Measurements from ENCODE around the gene SNAP91.
A peak's percentile ranks its signal among the peaks of the same experiment; 100 is the strongest.
"Not testable (repeated sequence)": the region's sequence is repeated elsewhere in the genome, so short reads cannot be mapped to it uniquely, and the experiment has no call there.

SNAP91 gene

GRCh38 chr6:83708546-83708969 is 343 bp downstream of the SNAP91 start:
- H3K27ac ChIP-seq (ENCODE audit: low read length), result no peak overlapping the region
- H3K4me1 ChIP-seq (ENCODE audit: control insufficient read depth, low read depth, low read length), result peaks cover 4% of the 10 kb centered on the region
- no peak overlapping the region for H3K9ac ChIP-seq (ENCODE audit: low read length)
- no peaks in the 10 kb centered on the region for H3K36me3 ChIP-seq (ENCODE audit: control insufficient read depth, low read depth, low read length)
- peak overlapping the region; percentile 73 for H3K4me3 ChIP-seq (ENCODE audit: low read length)
- no peaks in the 10 kb centered on the region for H3K9me3 ChIP-seq (ENCODE audit: control insufficient read depth, low read depth, low read length)
- H3K27me3 ChIP-seq (ENCODE audit: control insufficient read depth, insufficient read depth, low read length), result peaks cover 44% of the 10 kb centered on the region

- H3K27me3 ChIP-seq (ENCODE audit: control insufficient read depth, insufficient read depth, low read length), result peaks cover 44% of the 10 kb centered on the region
- no peak overlapping the region for H3K9ac ChIP-seq (ENCODE audit: low read length)
- H3K4me3 ChIP-seq (ENCODE audit: low read length), result peak overlapping the region; percentile 73
- H3K27ac ChIP-seq (ENCODE audit: low read length), result no peak overlapping the region
- H3K4me1 ChIP-seq (ENCODE audit: control insufficient read depth, low read depth, low read length), result peaks cover 4% of the 10 kb centered on the region
- H3K36me3 ChIP-seq (ENCODE audit: control insufficient read depth, low read depth, low read length), result no peaks in the 10 kb centered on the region
- H3K9me3 ChIP-seq (ENCODE audit: control insufficient read depth, low read depth, low read length), result no peaks in the 10 kb centered on the region
These were observed 914 bp downstream of the SNAP91 start for GRCh38 chr6:83707829-83708545.

- peaks cover 17% of the 10 kb centered on the region for H3K27me3 ChIP-seq (ENCODE audit: control insufficient read depth, insufficient read depth, low read length)
- H3K9ac ChIP-seq (ENCODE audit: low read length), result no peak overlapping the region
- H3K4me1 ChIP-seq (ENCODE audit: control insufficient read depth, low read depth, low read length), result no peaks in the 10 kb centered on the region
- H3K9me3 ChIP-seq (ENCODE audit: control insufficient read depth, low read depth, low read length), result no peaks in the 10 kb centered on the region
- H3K4me3 ChIP-seq (ENCODE audit: low read length), result no peak overlapping the region
- H3K36me3 ChIP-seq (ENCODE audit: control insufficient read depth, low read depth, low read length), result no peaks in the 10 kb centered on the region
- no peak overlapping the region for H3K27ac ChIP-seq (ENCODE audit: low read length)
These were observed 6.2 kb downstream of the SNAP91 start for GRCh38 chr6:83702749-83703148.

GRCh38 chr6:83702077-83702476 is 6.8 kb downstream of the SNAP91 start:
- no peak overlapping the region for H3K4me3 ChIP-seq (ENCODE audit: low read length)
- no peaks in the 10 kb centered on the region for H3K36me3 ChIP-seq (ENCODE audit: control insufficient read depth, low read depth, low read length)
- peaks cover 11% of the 10 kb centered on the region for H3K27me3 ChIP-seq (ENCODE audit: control insufficient read depth, insufficient read depth, low read length)
- H3K4me1 ChIP-seq (ENCODE audit: control insufficient read depth, low read depth, low read length), result no peaks in the 10 kb centered on the region
- no peaks in the 10 kb centered on the region for H3K9me3 ChIP-seq (ENCODE audit: control insufficient read depth, low read depth, low read length)
- no peak overlapping the region for H3K9ac ChIP-seq (ENCODE audit: low read length)
- no peak overlapping the region for H3K27ac ChIP-seq (ENCODE audit: low read length)

- Histone ChIP-seq H3K4me3 (ENCODE audit: low read length) (no peak overlapping the region), H3K9ac (ENCODE audit: low read length) (no peak overlapping the region), H3K36me3 (ENCODE audit: control insufficient read depth, low read depth, low read length) (no peaks in the 10 kb centered on the region), H3K9me3 (ENCODE audit: control insufficient read depth, low read depth, low read length) (no peaks in the 10 kb centered on the region), H3K27me3 (ENCODE audit: control insufficient read depth, insufficient read depth, low read length) (no peaks in the 10 kb centered on the region), H3K27ac (ENCODE audit: low read length) (no peak overlapping the region), H3K4me1 (ENCODE audit: control insufficient read depth, low read depth, low read length) (no peaks in the 10 kb centered on the region)
These were observed 12.2 kb downstream of the SNAP91 start for GRCh38 chr6:83696674-83697073.

- H3K4me1 ChIP-seq (ENCODE audit: control insufficient read depth, low read depth, low read length), result no peaks in the 10 kb centered on the region
- H3K27me3 ChIP-seq (ENCODE audit: control insufficient read depth, insufficient read depth, low read length), result no peaks in the 10 kb centered on the region
- no peak overlapping the region for H3K4me3 ChIP-seq (ENCODE audit: low read length)
- no peaks in the 10 kb centered on the region for H3K36me3 ChIP-seq (ENCODE audit: control insufficient read depth, low read depth, low read length)
- H3K27ac ChIP-seq (ENCODE audit: low read length), result no peak overlapping the region
- H3K9ac ChIP-seq (ENCODE audit: low read length), result no peak overlapping the region
- H3K9me3 ChIP-seq (ENCODE audit: control insufficient read depth, low read depth, low read length), result no peaks in the 10 kb centered on the region
These were observed 23.4 kb downstream of the SNAP91 start for GRCh38 chr6:83685481-83685880.

GRCh38 chr6:83677791-83678190 is 31.1 kb downstream of the SNAP91 start:
- Histone ChIP-seq H3K27me3 (ENCODE audit: control insufficient read depth, insufficient read depth, low read length) (no peaks in the 10 kb centered on the region), H3K27ac (ENCODE audit: low read length) (no peak overlapping the region), H3K9ac (ENCODE audit: low read length) (no peak overlapping the region), H3K4me1 (ENCODE audit: control insufficient read depth, low read depth, low read length) (no peaks in the 10 kb centered on the region), H3K9me3 (ENCODE audit: control insufficient read depth, low read depth, low read length) (no peaks in the 10 kb centered on the region), H3K36me3 (ENCODE audit: control insufficient read depth, low read depth, low read length) (no peaks in the 10 kb centered on the region), H3K4me3 (ENCODE audit: low read length) (no peak overlapping the region)

GRCh38 chr6:83637953-83638352 is 70.9 kb downstream of the SNAP91 start:
- Histone ChIP-seq H3K9ac (ENCODE audit: low read length) (no peak overlapping the region), H3K4me3 (ENCODE audit: low read length) (no peak overlapping the region), H3K36me3 (ENCODE audit: control insufficient read depth, low read depth, low read length) (no peaks in the 10 kb centered on the region), H3K27ac (ENCODE audit: low read length) (no peak overlapping the region), H3K9me3 (ENCODE audit: control insufficient read depth, low read depth, low read length) (no peaks in the 10 kb centered on the region), H3K4me1 (ENCODE audit: control insufficient read depth, low read depth, low read length) (peaks cover 5% of the 10 kb centered on the region), H3K27me3 (ENCODE audit: control insufficient read depth, insufficient read depth, low read length) (no peaks in the 10 kb centered on the region)

GRCh38 chr6:83636800-83637199 is 72.1 kb downstream of the SNAP91 start:
- H3K36me3 ChIP-seq (ENCODE audit: control insufficient read depth, low read depth, low read length), result no peaks in the 10 kb centered on the region
- no peaks in the 10 kb centered on the region for H3K9me3 ChIP-seq (ENCODE audit: control insufficient read depth, low read depth, low read length)
- H3K27me3 ChIP-seq (ENCODE audit: control insufficient read depth, insufficient read depth, low read length), result no peaks in the 10 kb centered on the region
- peaks cover 5% of the 10 kb centered on the region for H3K4me1 ChIP-seq (ENCODE audit: control insufficient read depth, low read depth, low read length)
- no peak overlapping the region for H3K27ac ChIP-seq (ENCODE audit: low read length)
- H3K9ac ChIP-seq (ENCODE audit: low read length), result no peak overlapping the region
- no peak overlapping the region for H3K4me3 ChIP-seq (ENCODE audit: low read length)

GRCh38 chr6:83633609-83634008 is 75.3 kb downstream of the SNAP91 start:
- Histone ChIP-seq H3K9me3 (ENCODE audit: control insufficient read depth, low read depth, low read length) (no peaks in the 10 kb centered on the region), H3K4me1 (ENCODE audit: control insufficient read depth, low read depth, low read length) (peaks cover 5% of the 10 kb centered on the region), H3K9ac (ENCODE audit: low read length) (no peak overlapping the region), H3K4me3 (ENCODE audit: low read length) (no peak overlapping the region), H3K36me3 (ENCODE audit: control insufficient read depth, low read depth, low read length) (no peaks in the 10 kb centered on the region), H3K27ac (ENCODE audit: low read length) (no peak overlapping the region), H3K27me3 (ENCODE audit: control insufficient read depth, insufficient read depth, low read length) (no peaks in the 10 kb centered on the region)

- Histone ChIP-seq H3K4me3 (ENCODE audit: low read length) (no peak overlapping the region), H3K27me3 (ENCODE audit: control insufficient read depth, insufficient read depth, low read length) (no peaks in the 10 kb centered on the region), H3K4me1 (ENCODE audit: control insufficient read depth, low read depth, low read length) (peaks cover 5% of the 10 kb centered on the region), H3K36me3 (ENCODE audit: control insufficient read depth, low read depth, low read length) (no peaks in the 10 kb centered on the region), H3K27ac (ENCODE audit: low read length) (no peak overlapping the region), H3K9ac (ENCODE audit: low read length) (no peak overlapping the region), H3K9me3 (ENCODE audit: control insufficient read depth, low read depth, low read length) (no peaks in the 10 kb centered on the region)
These were observed 75.8 kb downstream of the SNAP91 start for GRCh38 chr6:83633149-83633548.

GRCh38 chr6:83629908-83630307 is 79.0 kb downstream of the SNAP91 start:
- not testable (repeated sequence) for H3K27me3 ChIP-seq (ENCODE audit: control insufficient read depth, insufficient read depth, low read length); H3K4me1 ChIP-seq (ENCODE audit: control insufficient read depth, low read depth, low read length); H3K36me3 ChIP-seq (ENCODE audit: control insufficient read depth, low read depth, low read length); H3K9me3 ChIP-seq (ENCODE audit: control insufficient read depth, low read depth, low read length); H3K9ac ChIP-seq (ENCODE audit: low read length); H3K4me3 ChIP-seq (ENCODE audit: low read length); H3K27ac ChIP-seq (ENCODE audit: low read length)

Data from iPS-18a (cell line).